GM10847 (cell line): ENCODE measurements around the gene DHH.

Experiments used
- POLR2A ChIP-seq: IDR thresholded peaks from 2 replicates; pipeline ENCODE4 v1.6.1; 2011; ENCODE audit not compliant: insufficient read length; ENCODE audit errors: extremely low read depth

Gene DHH

DNA sequence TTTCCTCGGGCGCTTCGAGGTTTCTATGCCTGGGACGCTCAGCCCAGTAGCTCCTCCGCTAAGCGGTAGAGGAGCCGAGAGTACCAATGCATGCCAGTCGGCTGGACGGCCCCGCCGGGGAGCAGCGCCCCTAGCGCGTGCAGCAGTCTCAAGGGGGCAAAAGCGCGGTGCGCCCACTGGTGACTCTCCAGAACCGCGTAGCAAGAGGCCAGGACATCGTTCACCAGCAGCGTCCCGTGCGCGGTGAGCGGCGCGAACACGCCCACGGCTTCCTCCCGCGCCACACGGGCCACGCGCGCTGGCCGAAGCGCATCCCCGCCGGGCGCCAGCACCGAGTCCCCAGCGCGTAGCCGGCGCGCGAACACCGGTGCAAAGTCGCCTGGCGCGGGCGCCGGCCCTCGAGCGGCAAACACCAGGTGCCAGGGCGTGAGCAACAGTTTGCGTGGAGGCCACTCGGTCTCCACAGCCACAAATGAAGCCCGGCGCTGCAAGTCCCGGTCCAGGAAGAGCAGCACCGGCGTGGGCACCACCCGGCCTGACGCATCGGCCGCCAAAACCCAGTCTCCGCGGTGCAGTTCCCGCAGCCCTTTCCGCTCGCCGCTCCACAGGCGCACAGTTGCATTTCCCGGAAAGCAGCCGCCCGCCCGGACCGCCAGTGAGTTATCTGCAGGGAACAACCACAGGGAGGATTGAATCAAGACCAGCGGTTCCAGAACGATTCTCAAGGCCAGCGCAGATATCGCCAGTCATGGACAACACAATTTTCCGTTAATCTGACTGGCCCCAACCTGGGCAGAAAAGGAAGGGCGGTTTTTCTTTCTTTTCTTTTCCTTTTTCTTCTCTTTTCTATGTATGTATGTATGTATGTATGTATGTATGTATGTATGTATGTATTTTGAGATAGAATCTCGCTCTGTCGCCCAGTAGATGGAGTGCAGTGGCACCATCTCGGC lies 4.5 kb downstream of the DHH start:
- TF ChIP-seq POLR2A = no peak

DNA sequence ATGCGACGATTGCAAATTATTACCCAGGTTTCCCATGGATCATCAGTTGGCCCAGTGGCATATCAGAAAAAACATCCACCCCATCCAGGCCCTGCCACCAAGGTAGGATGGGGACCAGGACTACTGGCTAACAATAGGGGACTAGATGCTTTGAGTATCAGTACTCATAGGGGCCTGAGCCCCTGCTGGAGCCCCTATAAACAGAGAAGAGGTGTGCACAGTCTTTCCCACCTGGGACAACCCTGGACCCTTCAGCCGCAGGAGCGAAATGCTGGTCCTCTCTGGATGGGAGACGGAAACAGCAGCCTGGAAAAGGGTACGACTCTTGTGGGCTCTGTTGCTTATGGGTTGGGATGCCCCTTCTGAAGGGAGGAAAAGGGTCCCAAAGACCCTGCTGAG lies 5.7 kb downstream of the DHH start:
- TF ChIP-seq POLR2A = no peak

DNA sequence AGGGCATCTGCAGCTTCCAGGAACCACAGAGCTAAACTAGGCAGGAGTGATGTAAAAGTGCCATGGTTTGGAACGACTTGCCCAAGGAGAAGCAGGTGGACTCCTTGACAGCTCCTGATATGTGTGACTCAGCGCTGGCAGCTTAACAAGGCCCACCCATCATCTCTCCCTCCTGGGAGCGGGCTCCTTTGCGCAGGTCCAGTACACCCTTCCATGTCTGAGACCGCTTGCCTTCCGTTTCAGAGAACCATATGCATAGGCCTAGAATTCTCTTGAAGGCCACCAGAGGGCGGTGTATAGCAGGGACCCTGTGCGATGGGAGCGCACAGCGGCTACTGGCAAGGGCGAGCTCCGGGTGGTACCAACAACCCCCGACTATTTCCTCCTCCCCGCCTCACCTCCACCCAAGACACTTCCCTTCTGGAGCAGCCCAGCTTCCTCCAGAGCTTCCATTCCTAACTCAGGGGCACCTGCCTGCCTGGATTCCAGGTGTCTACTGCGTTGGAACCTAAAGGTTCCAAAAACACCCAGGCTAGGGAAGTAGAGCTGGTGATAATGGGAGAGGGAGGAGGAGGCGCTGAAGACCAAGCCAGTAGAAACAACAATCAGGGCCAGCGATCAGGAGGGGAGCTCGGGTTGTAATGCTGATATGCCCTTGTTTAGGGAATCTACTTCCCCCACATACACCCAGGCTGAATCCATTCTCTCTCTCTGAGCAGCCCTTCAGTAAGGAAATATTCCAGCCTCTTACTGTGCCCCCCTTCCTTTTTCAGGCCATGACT lies 6.3 kb downstream of the DHH start:
- no peak for TF ChIP-seq POLR2A

DNA sequence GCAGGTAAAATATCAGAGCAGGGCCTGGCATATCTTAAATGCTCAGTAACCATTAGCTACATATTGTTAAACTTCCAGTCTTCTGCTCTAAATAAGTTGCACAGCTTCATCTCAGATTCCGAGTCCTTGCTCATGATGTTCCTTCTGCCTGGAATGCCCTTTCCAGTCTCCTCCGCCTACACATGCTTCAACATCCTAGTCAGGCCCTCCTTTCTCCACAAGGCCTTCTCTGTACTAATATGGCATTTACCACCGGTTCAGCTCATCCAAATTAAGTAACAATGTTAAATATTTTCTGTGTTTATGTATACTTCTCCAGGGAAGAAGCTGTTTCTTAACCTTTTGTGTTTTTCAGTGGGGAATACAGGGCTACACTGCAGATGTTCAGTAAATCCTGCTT lies 8.5 kb downstream of the DHH start:
- TF ChIP-seq POLR2A = no peak

DNA sequence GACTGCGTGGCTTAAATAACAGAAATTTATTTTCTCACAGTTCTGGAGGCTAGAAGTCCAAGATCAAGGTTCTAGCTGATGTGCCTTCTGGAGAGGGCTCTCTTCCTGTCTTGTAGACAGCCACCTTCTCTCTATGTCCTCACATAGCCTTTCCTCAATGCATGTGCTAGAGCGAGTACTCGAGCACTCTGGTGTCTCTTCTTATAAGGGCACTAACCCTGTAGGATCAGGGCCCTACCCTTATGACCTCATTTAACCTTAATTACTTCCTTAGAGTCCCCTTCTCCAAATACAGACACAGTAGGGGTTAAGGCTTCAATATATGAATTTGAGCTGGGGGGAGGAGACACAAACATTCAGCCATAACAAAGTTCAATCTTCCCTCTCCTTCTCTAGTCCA lies 10.2 kb downstream of the DHH start:
- TF ChIP-seq POLR2A = no peak

DNA sequence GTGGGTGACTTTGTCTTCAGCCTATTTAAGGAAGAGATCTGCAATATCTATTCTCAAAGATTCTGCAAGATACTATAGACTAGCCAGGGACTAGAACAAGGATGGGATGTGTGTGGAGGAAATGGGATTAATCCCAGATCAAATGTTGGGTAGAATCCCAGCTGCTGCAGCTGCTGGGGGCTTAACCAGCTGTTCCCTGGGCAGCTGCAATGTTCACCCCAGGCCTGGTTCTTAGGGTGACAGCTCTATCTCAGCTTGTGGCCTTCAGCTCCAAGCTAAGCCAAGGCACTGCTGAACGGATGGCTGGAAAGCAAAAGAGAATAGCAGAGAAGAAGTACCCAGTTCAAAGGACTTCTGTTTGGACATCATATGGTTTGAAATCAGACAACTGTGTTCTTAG lies 14.8 kb downstream of the DHH start:
- no peak for TF ChIP-seq POLR2A

DNA sequence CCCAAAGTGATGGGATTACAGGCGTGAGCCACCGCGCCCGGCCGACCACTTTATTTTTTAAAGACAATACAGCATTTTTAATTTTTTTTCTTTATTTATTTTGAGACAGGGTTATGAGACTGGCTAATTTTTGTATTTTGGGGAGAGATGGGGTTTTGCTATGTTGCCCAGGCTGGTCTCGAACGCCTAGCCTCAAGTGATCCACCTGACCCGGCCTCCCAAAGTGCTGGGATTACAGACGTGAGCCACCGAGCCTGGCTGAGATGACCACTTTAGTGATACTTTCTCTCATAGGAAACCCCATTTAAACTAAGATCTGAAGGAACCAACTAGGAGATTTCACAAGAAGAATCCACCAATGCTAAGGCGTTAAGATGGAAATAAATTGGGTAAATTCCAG lies 23.6 kb downstream of the DHH start:
- no peak for TF ChIP-seq POLR2A

DNA sequence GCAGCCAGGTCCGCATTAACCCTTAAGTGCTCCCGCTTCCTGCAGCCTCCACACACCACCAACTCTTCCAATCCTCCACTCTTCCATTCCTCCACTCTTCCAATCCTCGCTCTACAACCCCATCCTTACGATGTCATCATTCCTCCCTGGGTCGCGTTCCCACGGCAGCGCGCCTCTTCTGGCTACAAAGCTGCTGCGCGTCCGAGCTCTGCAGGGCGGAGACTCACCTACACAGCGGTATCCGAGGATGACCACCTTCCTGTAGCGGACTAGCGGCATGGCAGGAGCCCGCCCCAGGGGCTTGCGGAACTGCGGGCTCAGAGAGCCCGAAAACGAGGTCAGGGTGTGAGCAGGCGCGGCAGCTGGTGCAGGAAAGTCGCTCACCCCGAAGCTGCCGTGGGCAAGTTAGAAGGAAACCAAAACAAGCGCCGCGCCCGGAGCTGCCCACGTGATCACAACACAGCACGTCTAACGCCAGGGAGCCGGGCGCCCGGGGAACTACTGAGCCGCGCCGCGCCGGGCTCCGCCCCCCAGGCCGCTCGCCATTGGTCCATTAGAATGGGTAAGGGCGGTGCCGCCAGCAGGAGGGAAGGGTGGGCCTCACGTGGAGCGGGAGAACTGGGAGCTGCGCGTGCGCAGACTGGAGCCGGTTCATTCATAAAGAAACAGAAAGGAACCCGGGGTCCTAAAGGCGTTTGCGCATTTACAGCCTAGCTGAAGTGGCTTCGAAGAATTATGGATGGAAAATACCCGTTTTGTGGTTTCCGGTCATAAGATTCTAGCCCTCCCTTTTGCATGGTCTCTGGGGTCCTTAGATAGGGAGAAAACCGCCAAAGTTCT lies 24.9 kb downstream of the DHH start, which contains the start of gene RHEBL1:
Gene RHEBL1, minus strand, starts transcription at position 473 of the 840 bp plus-strand sequence. Its CDS starts 194 bp downstream, at position 279.
- TF ChIP-seq POLR2A = peak; percentile 32

DNA sequence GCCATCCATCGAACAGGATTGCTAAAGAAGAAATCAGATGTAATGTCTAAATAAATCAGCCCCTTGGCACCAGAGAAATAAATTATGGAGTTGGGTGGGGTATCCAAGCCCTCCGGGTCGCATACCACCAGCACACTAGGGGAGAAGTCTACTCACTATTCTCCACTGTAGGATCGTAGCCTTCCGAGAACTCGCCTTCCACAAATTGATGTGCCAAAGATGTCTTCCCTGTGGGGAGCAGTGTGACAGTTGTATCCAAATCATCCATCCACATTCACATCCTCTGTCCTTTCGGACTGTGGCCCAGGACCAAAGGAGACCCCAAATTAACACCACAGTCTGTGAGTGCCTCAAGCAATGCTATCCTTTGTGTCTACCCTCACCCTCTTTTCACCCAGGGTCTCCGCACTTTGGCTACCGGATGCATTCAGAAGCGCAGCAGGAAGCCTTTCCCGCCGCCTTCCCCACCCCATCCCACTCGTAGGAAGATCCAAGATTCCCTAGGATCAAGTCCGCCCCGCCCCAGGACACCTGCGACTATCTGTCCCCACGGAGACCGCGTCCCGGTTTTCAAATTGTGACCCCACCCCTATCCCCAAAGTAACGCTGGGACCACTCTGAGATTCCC lies 25.6 kb downstream of the DHH start:
- TF ChIP-seq POLR2A = no peak

DNA sequence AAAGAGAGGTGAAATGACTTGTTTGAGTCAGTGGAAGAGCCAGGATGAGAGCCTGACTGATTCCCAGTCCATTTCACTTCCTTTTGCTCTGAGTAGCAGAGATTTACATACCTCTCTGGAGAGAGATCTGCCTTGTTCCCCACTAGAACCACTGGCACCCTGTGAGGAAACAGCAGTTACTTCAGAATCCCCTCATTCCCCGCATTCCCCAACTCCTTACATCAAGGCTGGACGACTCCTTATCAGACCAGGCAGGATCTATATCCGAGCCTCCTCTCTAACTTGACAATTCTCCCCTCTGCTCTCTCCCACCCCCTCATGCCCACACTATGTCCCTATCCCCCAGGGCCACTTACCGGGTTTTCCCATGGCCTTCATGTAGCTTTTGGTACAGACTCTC lies 28.5 kb downstream of the DHH start:
- TF ChIP-seq POLR2A = no peak

DNA sequence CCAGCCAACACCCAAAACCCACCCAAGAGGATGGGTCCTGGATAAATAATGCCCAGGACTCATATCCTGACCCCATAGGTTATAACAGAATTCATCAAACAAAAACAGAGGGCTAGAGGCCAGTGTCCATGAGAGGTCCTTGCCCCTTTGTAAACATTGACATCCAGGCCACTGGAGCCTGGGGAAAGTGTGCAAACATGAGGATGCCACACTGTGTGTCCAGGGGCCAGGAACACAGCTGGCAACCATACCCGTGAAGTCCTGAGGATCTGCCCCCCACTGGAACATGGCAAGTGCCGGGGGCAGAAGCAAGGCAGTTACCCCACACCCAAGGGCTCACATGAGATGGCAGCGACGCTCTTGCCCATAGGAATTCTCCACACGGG lies 29.8 kb downstream of the DHH start:
- TF ChIP-seq POLR2A = no peak

DNA sequence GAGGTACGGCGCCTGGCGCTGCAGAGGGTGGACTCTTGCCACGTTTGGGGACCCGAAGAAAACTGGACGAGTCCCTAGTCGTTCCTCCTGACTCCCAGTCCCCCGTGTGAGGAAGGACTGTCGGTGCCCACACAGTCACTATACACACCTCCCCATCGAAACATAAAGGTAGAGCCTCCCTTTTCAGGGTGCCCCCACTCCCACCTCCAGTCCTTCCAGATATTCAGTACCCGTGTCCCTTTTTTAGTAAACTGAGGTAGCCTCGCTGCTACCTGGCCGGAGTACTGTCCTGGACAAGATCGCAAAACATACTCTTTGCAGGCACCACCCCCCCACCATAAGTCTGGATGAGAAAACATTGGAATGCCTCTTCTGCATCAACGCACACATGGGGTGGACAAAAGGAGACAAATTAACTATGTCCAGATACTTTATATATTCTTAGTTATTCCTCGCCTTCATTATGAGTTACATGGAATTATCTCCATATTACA lies 33.4 kb downstream of the DHH start:
- no peak for TF ChIP-seq POLR2A

DNA sequence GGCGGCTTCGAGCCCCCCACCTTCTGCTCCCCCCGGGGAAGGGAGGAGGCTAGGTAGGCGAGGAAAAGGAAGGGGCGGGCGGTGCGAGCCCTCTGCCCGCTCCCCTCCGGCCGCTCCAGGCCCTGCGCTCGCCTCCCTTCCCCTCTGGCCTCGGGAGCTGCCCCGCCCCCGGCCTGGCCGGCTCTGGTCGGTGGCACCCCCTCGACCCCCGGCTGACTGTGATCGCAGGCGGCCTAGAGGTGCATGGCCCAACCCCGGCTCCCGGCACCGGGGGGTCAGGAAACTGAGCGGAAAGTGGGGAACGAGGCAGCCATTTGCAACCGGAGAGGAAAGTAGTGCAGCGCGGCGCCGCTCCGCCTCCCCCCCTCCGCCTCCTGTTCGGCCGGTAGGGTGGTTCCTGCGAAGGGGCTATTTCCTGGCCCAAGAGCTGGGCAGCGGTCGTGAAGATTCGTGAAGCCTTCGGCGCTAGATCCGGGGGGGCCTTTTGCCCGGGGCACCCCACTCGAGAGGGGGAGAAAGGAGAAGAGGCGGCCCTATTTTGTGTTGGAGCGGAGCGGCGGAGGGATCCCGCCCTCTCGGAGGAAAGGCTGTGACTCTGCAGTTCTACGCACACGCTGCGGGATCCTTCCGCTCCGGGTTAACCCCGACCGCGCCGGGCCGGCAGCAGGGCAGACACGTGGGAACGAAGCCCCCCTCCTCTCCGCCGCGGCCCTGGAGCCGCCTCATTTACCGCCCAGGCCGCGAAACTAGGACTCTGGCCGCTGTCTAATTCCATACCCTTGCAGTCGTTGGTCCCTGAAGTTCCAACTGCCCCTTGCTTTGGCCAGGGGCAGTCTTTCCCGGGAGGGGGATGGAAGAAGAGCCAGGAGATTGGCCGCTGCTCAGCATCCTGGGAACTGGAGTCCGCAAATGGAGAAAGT lies 34.1 kb downstream of the DHH start, which contains the start of gene KMT2D:
Gene KMT2D, minus strand, starts transcription at position 558 of the 920 bp plus-strand sequence. CDS start 5,470 bp downstream, outside the sequence.
- TF ChIP-seq POLR2A = peak; percentile 52
